ENCODE measurements around the gene TMEM167A.

The TMEM167A gene

GRCh38 chr5:83076742-83077661 lies at the start of gene TMEM167A, which contains the start of gene XRCC4:
TMEM167A (minus strand) TSS chr5:83077394; CDS start chr5:83077323, 71 bp downstream.
XRCC4 (plus strand) TSS chr5:83077547; CDS start chr5:83104920, 27,373 bp downstream.
- TF ChIP-seq CTCF (IDR thresholded peaks at IDR 0.05; ENCODE audit: insufficient read depth, low read depth, low read length, missing control alignments), result no peak
- peak; percentile 99 for DNase-seq (ENCODE audit: low read depth)
- H3K4me3 ChIP-seq (ENCODE audit: low read length), result peak within 1 kb of the TSS; percentile 91

GRCh38 chr5:83126501-83126900 lies 49.3 kb upstream of the TMEM167A start:
- no peak for DNase-seq (ENCODE audit: low read depth)
- no peak overlapping the region for H3K4me3 ChIP-seq (ENCODE audit: low read length)
- TF ChIP-seq CTCF (IDR thresholded peaks at IDR 0.05; ENCODE audit: insufficient read depth, low read depth, low read length, missing control alignments), result no peak

GRCh38 chr5:83125560-83125959 lies 48.4 kb upstream of the TMEM167A start:
- no peak overlapping the region for H3K4me3 ChIP-seq (ENCODE audit: low read length)
- DNase-seq (ENCODE audit: low read depth), result no peak
- no peak for TF ChIP-seq CTCF (IDR thresholded peaks at IDR 0.05; ENCODE audit: insufficient read depth, low read depth, low read length, missing control alignments)

- no peak overlapping the region for H3K4me3 ChIP-seq (ENCODE audit: low read length)
- DNase-seq (ENCODE audit: low read depth), result no peak
- no peak for TF ChIP-seq CTCF (IDR thresholded peaks at IDR 0.05; ENCODE audit: insufficient read depth, low read depth, low read length, missing control alignments)
These were observed 47.4 kb upstream of the TMEM167A start for GRCh38 chr5:83124593-83124992.

- DNase-seq (ENCODE audit: low read depth), result no peak
- no peak for TF ChIP-seq CTCF (IDR thresholded peaks at IDR 0.05; ENCODE audit: insufficient read depth, low read depth, low read length, missing control alignments)
- no peak overlapping the region for H3K4me3 ChIP-seq (ENCODE audit: low read length)
These were observed 41.8 kb upstream of the TMEM167A start for GRCh38 chr5:83118976-83119375.

GRCh38 chr5:83118471-83118870 lies 41.3 kb upstream of the TMEM167A start:
- TF ChIP-seq CTCF (IDR thresholded peaks at IDR 0.05; ENCODE audit: insufficient read depth, low read depth, low read length, missing control alignments), result no peak
- H3K4me3 ChIP-seq (ENCODE audit: low read length), result no peak overlapping the region
- no peak for DNase-seq (ENCODE audit: low read depth)

All from epithelial cell of esophagus (primary cell).